T-helper 17 cell (primary cell): ENCODE data around the gene PTPN23. TPM values are rescaled to one million over a fixed set of nuclear protein-coding genes. Genes with fewer than 3 reads are reported as not detected.

Experiments
- ATAC-seq: fragments of 150-1000 bp; cut with Tn5 transposase; 2 replicates; pipeline ENCODE4 v1.10.0; 2021; ENCODE audit warnings: mild to moderate bottlenecking, moderate library complexity
- DNase-seq, 3 donors: peaks; one replicate each; pipeline versions ENCODE4 v3.0.0 to v3.0.0-alpha.2; 2020 to 2021
- H3K9me3 ChIP-seq: one replicate; pipeline ENCODE4 v1.7.0; 2013; ENCODE audit warnings: low read length, mild to moderate bottlenecking; ENCODE audit not compliant: control insufficient read depth, poor library complexity, severe bottlenecking
- H3K27ac Mint-ChIP-seq: one replicate; pipeline ENCODE4 v1.8.0; 2022; ENCODE audit warnings: mild to moderate bottlenecking, moderate library complexity, mixed read lengths
- H3K27me3 Mint-ChIP-seq: one replicate; pipeline ENCODE4 v1.8.0; 2022; ENCODE audit warnings: mixed read lengths
- H3K36me3 Mint-ChIP-seq: one replicate; pipeline ENCODE4 v1.8.0; 2022; ENCODE audit warnings: low read depth, mixed read lengths
- H3K4me1 Mint-ChIP-seq: one replicate; pipeline ENCODE4 v1.8.0; 2022; ENCODE audit warnings: mild to moderate bottlenecking, mixed read lengths
- H3K4me3 Mint-ChIP-seq: one replicate; pipeline ENCODE4 v1.8.0; 2022; ENCODE audit warnings: mild to moderate bottlenecking, moderate library complexity, mixed read lengths
- total RNA-seq, 4 donors: library from RNA in 2 of 4; stranded (reverse) in 2 of 4; gene quantifications; one replicate each; pipeline ENCODE4 v1.2.3 and lab custom pipeline; 2022 to 2026

The PTPN23 gene
- total RNA-seq, 2 donors from 2014 or later: 36.8 to 38.6 TPM

- H3K9me3 ChIP-seq: no peaks in the 10 kb centered on the region
- H3K27me3 Mint-ChIP-seq: no peaks in the 10 kb centered on the region
- peaks cover 4% of the 10 kb centered on the region for H3K36me3 Mint-ChIP-seq
- no peak overlapping the region for H3K27ac Mint-ChIP-seq
- DNase-seq: no peak
- ATAC-seq: no peak
- H3K4me1 Mint-ChIP-seq: peaks cover 10% of the 10 kb centered on the region
- no peak overlapping the region for H3K4me3 Mint-ChIP-seq
Observed at GRCh38 chr3:47412453-47412756, 31.6 kb downstream of the PTPN23 start.

- no peaks in the 10 kb centered on the region for H3K9me3 ChIP-seq
- no peaks in the 10 kb centered on the region for H3K27me3 Mint-ChIP-seq
- peaks cover 4% of the 10 kb centered on the region for H3K36me3 Mint-ChIP-seq
- no peak for DNase-seq
- no peak overlapping the region for H3K27ac Mint-ChIP-seq
- ATAC-seq: no peak
- peaks cover 7% of the 10 kb centered on the region for H3K4me1 Mint-ChIP-seq
- H3K4me3 Mint-ChIP-seq: no peak overlapping the region
Observed at GRCh38 chr3:47412842-47413520, 32.2 kb downstream of the PTPN23 start.

GRCh38 chr3:47413751-47414150 lies 32.9 kb downstream of the PTPN23 start:
- DNase-seq (no peak), ATAC-seq (no peak)
- H3K27ac Mint-ChIP-seq: no peak overlapping the region
- peaks cover 7% of the 10 kb centered on the region for H3K4me1 Mint-ChIP-seq
- no peaks in the 10 kb centered on the region for H3K27me3 Mint-ChIP-seq
- H3K9me3 ChIP-seq: no peaks in the 10 kb centered on the region
- no peak overlapping the region for H3K4me3 Mint-ChIP-seq
- H3K36me3 Mint-ChIP-seq: peaks cover 4% of the 10 kb centered on the region

- no peak overlapping the region for H3K27ac Mint-ChIP-seq
- H3K36me3 Mint-ChIP-seq: peaks cover 6% of the 10 kb centered on the region
- DNase-seq (no peak), ATAC-seq (no peak)
- peaks cover 9% of the 10 kb centered on the region for H3K4me1 Mint-ChIP-seq
- no peaks in the 10 kb centered on the region for H3K27me3 Mint-ChIP-seq
- no peaks in the 10 kb centered on the region for H3K9me3 ChIP-seq
- H3K4me3 Mint-ChIP-seq: no peak overlapping the region
Observed at GRCh38 chr3:47414161-47414564, 33.3 kb downstream of the PTPN23 start.

GRCh38 chr3:47414666-47415587 lies 34.1 kb downstream of the PTPN23 start:
- Mint-ChIP-seq H3K27me3 (no peaks in the 10 kb centered on the region), H3K4me3 (no peak overlapping the region), H3K36me3 (peaks cover 6% of the 10 kb centered on the region), H3K4me1 (peaks cover 10% of the 10 kb centered on the region), H3K27ac (peak overlapping the region; percentile 86)
- DNase-seq (no peak), ATAC-seq (no peak)
- no peaks in the 10 kb centered on the region for H3K9me3 ChIP-seq

GRCh38 chr3:47416041-47416440 lies 35.2 kb downstream of the PTPN23 start:
- peak overlapping the region; percentile 86 for H3K27ac Mint-ChIP-seq
- H3K36me3 Mint-ChIP-seq: peaks cover 6% of the 10 kb centered on the region
- no peaks in the 10 kb centered on the region for H3K27me3 Mint-ChIP-seq
- H3K4me1 Mint-ChIP-seq: peaks cover 10% of the 10 kb centered on the region
- ATAC-seq: no peak
- no peak overlapping the region for H3K4me3 Mint-ChIP-seq
- no peak for DNase-seq
- no peaks in the 10 kb centered on the region for H3K9me3 ChIP-seq

GRCh38 chr3:47418167-47419082 lies 37.6 kb downstream of the PTPN23 start:
- Mint-ChIP-seq H3K4me1 (peaks cover 12% of the 10 kb centered on the region), H3K27ac (peak overlapping the region; percentile 8), H3K4me3 (no peak overlapping the region), H3K36me3 (peaks cover 2% of the 10 kb centered on the region), H3K27me3 (no peaks in the 10 kb centered on the region)
- no peak for DNase-seq
- no peak for ATAC-seq
- H3K9me3 ChIP-seq: no peaks in the 10 kb centered on the region

GRCh38 chr3:47419083-47420043 lies 38.5 kb downstream of the PTPN23 start:
- H3K9me3 ChIP-seq: no peaks in the 10 kb centered on the region
- Mint-ChIP-seq H3K4me3 (no peak overlapping the region), H3K4me1 (peaks cover 12% of the 10 kb centered on the region), H3K36me3 (peaks cover 2% of the 10 kb centered on the region), H3K27me3 (no peaks in the 10 kb centered on the region), H3K27ac (peak overlapping the region; percentile 8)
- ATAC-seq (no peak), DNase-seq (no peak)

GRCh38 chr3:47420044-47420430 lies 39.2 kb downstream of the PTPN23 start:
- Mint-ChIP-seq H3K36me3 (peaks cover 3% of the 10 kb centered on the region), H3K4me3 (no peak overlapping the region), H3K27ac (no peak overlapping the region), H3K27me3 (no peaks in the 10 kb centered on the region), H3K4me1 (peaks cover 13% of the 10 kb centered on the region)
- no peak for ATAC-seq
- no peak for DNase-seq
- no peaks in the 10 kb centered on the region for H3K9me3 ChIP-seq

GRCh38 chr3:47420511-47421484 lies 40.0 kb downstream of the PTPN23 start:
- ATAC-seq (peak; percentile 95), DNase-seq (peak; percentile 64 to 86 (median 76))
- H3K4me1 Mint-ChIP-seq: peaks cover 11% of the 10 kb centered on the region
- H3K4me3 Mint-ChIP-seq: peak overlapping the region; percentile 70
- H3K9me3 ChIP-seq: no peaks in the 10 kb centered on the region
- peak overlapping the region; percentile 94 for H3K27ac Mint-ChIP-seq
- no peaks in the 10 kb centered on the region for H3K27me3 Mint-ChIP-seq
- H3K36me3 Mint-ChIP-seq: peaks cover 5% of the 10 kb centered on the region

- H3K27me3 Mint-ChIP-seq: no peaks in the 10 kb centered on the region
- no peak overlapping the region for H3K4me3 Mint-ChIP-seq
- peaks cover 5% of the 10 kb centered on the region for H3K36me3 Mint-ChIP-seq
- H3K4me1 Mint-ChIP-seq: peaks cover 11% of the 10 kb centered on the region
- peak overlapping the region; percentile 94 for H3K27ac Mint-ChIP-seq
- ATAC-seq (no peak), DNase-seq (no peak)
- H3K9me3 ChIP-seq: no peaks in the 10 kb centered on the region
Observed at GRCh38 chr3:47421741-47422649, 41.2 kb downstream of the PTPN23 start.
